ENCODE data around the gene FMO4.
"Not testable (repeated sequence)": the region's sequence is repeated elsewhere in the genome, so short reads cannot be mapped to it uniquely, and the experiment has no call there.

The FMO4 gene

DNA sequence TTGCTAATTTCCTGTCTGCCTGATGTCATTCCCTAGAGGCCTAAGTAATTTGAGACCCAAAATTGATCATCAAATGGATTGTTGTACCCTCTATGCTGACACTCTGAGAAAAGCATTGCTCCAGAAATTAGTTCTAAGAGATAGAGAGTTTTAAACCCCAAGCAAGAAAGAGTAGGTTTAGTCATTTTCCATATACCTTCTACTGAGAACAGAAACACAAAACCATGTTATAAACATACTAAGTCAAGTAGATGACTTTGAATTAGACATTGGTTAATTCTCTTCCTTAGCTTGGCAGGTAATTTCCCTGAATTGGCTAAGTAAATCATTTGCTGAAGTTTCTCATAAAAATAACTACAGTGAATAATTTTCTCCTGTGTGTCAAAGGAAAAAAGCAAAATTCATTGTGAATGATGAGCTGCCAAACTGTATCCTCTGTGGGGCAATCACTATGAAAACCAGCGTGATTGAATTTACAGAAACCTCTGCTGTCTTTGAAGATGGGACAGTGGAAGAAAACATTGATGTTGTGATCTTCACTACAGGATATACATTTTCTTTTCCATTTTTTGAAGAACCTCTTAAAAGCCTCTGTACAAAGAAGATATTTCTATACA lies 20.1 kb downstream of the FMO4 start:
- no peak for DNase-seq (ENCODE audit: low read depth)

DNA sequence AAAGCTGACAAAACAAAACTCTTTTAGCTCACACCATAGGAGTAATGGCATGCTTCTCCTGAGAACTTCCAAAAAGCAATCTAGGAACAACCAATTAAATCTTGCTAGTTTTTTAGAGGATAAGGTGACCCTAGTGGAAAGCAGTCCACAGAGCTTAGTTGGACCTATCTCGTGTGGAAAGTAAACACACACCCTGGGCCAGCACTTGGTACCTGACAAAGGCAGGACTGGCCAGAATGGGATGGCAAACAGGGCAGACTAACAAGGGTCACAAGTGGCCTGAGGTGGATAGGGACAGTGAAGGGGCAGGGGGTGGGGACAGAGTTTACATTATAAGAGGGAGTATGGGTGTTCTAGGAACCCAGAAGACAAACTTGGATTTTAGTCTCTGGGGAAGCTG lies 22.0 kb downstream of the FMO4 start:
- no peak for DNase-seq (ENCODE audit: low read depth)

DNA sequence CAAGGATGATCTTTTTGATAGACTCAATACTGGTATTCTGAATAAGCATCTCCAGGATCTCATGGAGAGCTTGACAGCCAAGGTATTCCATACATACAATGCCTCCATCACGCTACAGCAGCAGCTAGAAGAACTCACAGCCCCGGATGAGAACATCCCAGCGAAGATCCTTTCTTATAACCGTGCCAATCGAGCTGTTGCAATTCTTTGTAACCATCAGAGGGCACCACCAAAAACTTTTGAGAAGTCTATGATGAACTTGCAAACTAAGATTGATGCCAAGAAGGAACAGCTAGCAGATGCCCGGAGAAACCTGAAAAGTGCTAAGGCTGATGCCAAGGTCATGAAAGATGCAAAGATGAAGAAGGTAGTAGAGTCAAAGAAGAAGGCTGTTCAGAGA lies 25.4 kb downstream of the FMO4 start:
- DNase-seq (ENCODE audit: low read depth), result not testable (repeated sequence)

DNA sequence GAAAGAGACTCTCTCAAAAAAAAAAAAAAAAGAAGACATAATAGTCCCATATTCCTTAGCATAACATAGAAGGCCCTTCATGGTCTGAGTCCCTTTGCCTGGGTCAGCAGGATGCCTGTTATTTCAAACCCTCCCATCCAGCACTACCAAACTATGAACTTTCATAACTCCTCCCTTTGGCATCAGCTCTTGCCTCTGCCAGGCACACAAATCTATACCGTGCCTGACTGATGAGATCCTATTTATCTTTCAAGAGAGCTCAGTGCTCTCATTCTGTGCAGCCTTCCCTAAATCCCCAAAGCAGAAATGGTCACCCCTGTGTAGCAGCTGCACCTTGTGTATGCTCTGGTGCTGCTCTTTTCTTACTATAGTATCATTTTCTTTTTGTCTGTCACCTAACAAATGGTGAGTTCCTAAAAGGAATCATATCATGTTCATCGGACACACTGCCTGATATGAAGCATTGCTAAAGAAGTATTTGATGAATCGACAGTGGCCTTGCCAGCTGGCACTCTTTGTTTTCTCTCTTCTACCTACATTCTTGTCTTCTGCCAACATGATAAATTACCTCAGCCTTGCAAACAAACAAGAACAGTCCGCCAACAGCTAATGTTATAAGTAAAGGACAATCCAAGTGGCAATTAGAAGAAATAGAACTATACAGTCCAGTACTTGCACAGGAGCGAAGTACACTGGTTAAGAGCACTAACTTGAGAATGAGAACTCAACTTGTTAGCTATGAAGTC lies 29.9 kb downstream of the FMO4 start:
- no peak for DNase-seq (ENCODE audit: low read depth)

DNA sequence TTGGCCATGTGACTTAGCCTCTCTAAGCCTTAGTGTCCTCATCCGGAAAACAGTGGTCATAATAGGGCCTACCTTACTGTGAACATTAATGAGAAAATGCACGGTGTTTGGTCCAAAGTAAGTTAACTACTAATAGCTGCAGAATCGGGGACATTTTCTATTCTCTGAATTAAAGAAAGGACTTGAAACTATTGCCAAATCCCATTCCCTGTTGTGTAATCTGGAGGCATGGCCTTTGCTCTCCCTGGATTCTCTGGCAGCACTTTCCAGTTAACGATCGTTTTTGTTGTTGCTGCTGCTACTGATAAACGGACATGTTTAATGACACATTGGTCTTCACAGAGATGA lies 30.5 kb downstream of the FMO4 start:
- no peak for DNase-seq (ENCODE audit: low read depth)

DNA sequence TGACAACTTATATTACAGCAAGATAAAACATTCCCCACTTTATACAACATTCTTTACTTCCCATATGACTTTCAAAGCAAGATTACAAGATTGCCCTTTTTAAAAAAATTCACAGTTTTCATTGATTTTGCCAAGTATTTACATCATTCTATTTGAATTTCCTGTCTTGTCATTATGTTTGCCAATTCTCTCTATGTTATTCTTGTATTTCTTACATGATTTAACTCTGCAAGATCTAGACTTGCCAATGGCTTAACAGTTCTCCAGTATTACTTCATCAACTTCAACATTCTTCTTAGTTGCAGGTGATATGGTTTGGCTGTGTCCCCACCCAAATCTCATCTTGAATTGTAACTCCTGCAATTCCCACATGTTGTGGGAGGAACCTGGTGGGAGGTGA lies 31.6 kb downstream of the FMO4 start:
- DNase-seq (ENCODE audit: low read depth), result no peak

DNA sequence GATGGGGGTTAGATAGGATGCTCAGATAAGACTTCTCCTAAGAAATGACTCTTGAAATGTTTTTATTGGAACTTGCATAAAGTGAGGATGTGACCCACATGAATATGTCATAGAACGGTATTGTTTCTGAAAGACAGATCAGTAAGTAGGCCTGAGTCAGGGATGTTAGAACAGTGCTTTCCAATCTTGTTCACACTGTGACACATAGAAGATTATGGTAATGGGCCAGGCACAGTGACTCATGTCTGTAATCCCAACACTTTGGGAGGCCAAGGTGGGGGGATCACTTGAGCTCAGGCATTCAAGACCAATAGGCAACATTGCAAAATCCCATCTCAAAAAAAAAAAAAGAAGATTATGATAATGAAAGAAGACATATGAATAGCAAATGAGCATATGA lies 32.9 kb downstream of the FMO4 start:
- DNase-seq (ENCODE audit: low read depth), result no peak

DNA sequence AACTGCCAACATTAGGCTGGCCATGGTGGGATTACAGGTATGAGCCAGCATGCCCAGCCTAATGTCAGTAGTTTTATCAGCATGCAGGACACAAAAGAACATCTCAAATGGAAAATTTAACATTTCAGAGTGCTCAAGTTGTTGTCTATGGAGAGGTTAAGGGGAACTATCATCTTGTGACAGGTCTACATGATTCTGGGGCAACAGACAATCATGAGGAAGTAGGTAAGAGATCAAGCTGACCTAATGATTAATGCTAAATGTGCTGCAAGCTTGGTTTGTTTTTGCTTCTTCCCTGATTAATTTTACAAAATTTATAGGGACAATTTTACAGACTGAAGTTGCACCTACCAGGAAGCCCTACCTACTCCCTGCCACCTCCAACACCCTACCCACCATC lies 36.6 kb downstream of the FMO4 start:
- DNase-seq (ENCODE audit: low read depth), result no peak

DNA sequence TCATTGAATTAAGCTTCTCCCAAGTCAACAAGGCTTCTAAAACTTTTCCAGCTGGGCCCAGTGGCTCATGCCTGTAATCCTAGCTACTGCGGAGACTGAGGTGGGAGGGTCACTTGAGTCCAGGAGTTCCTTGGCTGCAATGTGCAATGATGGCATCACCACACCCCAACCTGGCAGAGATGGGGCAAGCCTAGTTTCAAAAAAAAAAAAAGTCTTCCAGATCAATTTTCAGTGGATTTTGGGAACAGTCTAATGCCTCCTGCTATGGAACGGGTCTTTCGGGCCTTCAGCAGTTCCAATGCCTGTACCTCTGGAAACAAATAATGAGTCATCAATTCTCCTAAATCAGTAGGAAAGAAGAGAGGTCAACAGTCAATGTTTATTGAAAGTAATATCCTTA lies 38.0 kb downstream of the FMO4 start:
- no peak for DNase-seq (ENCODE audit: low read depth)

DNA sequence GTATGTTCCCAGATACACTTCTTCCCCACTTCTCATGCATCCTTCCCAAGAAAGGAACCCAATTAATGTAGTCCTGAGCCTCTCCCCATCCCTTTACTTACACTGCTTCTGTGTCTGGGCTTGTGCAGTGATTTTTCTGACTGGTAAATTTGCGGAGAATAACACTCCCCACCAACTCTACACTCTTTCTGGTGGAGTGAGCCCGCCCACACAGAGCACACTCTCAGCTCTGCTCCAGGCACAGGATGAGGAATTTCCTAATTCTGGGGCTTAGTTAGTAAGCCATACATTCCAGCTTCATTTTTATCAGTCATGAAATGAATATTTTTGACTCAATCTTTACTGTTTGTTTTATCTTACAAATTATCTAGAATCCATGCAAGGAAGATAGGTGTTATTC lies 38.6 kb downstream of the FMO4 start:
- no peak for DNase-seq (ENCODE audit: low read depth)

DNA sequence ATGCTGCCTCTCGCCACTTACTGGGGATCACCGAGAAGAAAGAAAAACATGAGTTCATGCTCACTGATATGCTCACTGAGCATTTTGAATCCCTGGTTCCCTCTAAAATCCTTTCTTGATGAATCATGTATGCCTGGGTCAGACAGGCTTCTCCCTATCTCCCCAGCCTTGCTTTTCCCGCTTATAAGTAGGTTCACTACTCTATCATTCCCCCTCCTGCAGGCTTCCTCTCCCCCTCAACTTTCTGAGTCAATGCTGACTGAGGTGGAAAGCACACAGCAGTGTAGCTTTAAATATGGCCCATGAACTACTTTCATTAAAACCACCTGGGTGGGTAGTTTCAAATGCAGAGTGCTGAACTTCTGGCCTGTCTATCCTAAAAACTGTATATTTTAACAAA lies 41.7 kb downstream of the FMO4 start:
- DNase-seq (ENCODE audit: low read depth), result no peak

DNA sequence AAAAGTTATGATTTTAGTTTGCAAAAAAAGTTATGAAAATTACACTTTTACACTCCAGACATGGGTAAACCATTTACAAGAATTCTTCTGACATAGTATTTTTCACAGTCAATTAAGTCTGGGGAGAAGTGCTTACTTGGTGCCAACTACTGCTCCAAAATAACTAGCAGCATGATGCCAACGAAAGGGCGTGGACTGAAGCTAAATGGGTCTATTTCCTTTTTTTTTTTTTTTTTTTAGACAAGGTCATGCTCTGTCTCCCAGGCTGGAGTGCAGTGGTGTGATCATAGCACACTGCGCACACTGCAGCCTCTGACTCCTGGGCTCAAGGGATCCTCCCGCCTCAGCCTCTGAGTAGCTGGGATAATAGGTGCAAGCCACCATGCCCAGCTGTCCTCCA lies 43.2 kb downstream of the FMO4 start:
- no peak for DNase-seq (ENCODE audit: low read depth)

DNA sequence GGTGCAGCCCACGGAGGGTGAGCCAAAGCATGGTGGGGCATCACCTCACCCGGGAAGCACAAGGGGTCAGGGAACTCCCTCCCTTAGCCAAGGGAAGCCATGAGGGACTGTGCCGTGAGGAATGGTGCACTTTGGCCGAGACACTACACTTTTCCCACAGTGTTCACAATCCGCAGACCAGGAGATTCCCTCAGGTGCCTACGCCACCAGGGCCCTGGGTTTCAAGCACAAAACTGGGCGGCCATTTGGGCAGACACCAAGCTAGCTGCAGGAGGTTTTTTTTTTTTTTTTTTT lies 45.3 kb downstream of the FMO4 start:
- not testable (repeated sequence) for DNase-seq (ENCODE audit: low read depth)

DNA sequence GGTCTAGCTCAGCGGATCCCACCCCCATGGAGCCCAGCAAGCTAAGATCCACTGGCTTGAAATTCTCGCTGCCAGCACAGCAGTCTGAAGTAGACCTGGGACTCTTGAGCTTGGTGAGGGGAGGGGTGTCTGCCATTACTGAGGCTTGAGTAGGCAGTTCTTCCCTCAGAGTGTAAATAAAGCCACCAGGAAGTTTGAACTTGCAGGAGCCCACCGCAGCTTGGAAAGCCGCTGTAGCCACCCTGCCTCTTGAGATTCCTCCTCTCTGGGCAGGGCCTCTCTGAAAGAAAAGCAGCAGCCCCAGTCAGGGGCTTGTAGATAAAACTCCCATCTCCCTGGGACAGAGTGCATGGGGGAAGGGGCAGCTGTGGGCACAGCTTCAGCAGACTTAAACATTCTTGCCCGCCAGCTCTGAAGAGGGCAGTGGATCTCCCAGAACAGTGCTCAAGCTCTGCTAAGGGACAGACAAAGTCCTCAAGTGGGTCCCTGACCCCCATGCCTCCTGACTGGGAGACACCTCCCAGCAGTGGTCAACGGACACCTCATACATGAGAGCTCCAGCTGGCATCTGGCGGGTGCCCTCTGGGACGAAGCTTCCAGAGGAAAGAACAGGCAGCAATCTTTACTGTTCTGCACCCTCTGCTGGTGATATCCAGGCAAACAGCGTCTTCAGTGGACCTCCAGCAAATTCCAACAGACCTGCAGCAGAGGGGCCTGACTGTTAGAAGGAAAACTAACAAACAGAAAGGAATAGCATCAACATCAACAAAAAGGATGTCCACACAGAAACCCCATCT lies 45.9 kb downstream of the FMO4 start:
- not testable (repeated sequence) for DNase-seq (ENCODE audit: low read depth)

DNA sequence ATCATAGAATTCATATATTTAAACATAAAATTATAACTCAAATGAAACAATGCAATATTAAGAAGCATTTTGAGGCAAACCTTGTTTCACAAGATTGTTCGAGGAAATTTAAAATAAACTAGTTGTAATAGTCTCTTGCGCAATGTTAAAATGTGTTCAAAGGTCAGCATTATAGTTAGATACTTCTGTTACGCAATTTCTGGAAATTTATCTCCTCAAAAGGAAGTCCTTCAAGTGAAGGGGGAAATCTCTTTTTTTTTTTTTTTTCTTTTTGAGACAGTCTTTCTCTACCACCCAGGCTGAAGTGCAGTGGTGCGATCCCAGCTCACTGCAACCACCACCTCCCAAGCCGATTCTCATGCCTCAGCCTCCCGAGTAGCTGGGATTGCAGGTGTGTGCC lies 52.1 kb downstream of the FMO4 start:
- no peak for DNase-seq (ENCODE audit: low read depth)

DNA sequence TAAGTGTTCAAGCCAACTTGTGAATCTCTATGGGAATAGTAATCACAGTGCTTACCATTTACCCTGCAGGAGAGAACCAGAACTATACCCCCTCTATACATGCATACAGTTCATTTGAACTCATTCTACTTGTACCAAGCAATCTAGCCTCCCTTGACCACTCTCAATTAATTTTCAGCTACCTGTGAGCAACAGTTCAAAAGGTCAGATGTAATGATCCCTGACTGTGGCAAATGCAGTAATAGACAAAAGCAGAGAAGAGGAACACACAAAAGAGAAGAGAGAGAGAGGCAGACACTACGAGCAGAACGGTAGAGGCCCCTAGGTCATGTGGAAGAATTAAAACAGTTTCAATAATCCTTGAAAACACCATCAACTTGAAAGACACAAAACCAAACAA lies 52.8 kb downstream of the FMO4 start:
- no peak for DNase-seq (ENCODE audit: low read depth)

DNA sequence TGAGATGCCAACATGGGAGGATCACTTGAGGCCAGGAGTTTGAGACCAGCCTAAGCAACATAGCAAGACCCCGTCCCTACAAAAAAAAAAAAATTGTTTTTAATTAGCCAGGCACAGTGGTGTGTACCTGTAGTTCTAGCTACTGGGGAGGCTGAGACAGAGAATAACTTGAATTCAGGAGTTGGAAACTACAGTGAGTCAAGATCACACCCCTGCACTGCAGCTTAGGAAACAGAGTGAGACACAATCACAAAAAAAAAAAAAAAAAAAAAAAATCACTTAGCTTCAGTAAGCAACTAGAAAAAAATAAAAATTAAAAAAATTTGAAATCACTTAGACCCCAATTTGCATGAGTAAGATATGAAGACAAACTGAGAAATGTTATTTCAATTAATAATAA lies 53.5 kb downstream of the FMO4 start:
- no peak for DNase-seq (ENCODE audit: low read depth)

DNA sequence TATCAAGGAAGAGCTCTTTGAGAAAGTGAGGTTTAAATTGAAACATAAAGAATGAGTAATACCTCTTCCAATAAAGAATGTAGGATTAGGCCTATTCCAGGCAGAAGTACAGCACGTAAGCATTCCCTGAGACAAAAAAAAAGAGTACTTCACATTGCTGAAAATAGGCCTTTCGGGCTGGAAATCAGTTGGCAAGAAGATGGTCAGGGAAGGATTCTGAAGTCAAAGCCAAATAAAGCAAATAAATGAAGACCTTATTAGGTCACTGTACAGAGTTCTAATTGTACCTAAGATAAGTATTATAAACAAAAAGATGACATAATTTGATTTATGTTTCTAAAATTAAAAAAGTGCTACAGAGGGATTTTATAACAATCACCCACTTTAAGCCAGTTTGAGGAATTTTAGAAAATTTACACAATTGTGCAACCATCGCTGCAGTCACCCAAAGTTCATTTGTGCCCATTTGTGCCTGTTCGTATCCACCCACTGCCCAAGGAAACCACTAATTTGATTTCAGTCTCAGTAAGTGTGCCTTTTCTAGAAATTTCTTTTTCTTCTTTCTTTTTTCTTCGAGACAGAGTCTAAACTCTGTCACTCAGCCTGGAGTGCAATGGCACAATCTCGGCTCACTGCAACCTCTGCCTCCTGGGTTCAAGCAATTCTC lies 58.6 kb downstream of the FMO4 start:
- no peak for DNase-seq (ENCODE audit: low read depth)

DNA sequence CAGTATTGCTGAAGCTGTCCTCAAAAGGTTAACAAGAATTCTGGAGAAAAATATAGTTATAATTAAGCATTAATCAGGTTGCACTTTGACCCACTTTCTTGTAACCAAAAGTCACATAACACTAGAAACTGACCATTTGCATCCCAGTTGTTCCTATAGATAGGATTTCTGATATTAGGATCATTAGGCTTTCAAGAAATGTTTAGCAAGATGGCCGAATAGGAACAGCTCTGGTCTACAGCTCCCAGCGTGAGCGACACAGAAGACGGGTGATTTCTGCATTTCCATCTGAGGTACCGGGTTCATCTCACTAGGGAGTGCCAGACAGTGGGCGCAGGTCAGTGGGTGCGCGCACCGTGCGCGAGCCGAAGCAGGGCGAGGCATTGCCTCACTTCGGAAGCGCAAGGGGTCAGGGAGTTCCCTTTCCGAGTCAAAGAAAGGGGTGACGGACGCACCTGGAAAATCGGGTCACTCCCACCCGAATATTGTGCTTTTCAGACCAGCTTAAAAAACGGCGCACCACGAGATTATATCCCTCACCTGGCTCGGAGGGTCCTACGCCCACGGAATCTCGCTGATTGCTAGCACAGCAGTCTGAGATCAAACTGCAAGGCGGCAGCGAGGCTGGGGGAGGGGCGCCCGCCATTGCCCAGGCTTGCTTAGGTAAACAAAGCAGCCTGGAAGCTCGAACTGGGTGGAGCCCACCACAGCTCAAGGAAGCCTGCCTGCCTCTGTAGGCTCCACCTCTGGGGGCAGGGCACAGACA lies 59.6 kb downstream of the FMO4 start:
- DNase-seq (ENCODE audit: low read depth), result not testable (repeated sequence)

DNA sequence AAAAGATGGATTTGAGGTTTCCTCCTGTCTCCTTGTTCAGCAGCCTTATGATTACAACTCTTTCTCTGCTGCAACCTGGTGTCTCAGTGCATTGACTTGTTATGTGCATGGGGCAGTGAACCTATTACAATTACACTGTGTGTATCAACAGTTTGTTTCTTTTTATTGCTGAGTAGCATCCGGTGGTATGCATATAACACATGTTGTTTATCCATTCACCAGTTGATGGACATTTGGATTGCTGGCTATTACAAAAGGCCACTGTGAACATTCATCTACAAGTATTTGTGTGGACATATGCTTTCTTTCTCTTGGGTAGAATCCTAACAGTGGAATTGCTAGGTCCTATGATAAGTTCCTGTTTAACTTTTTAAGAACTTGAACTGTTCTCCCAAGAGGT lies 65.9 kb downstream of the FMO4 start:
- no peak for DNase-seq (ENCODE audit: low read depth)

DNA sequence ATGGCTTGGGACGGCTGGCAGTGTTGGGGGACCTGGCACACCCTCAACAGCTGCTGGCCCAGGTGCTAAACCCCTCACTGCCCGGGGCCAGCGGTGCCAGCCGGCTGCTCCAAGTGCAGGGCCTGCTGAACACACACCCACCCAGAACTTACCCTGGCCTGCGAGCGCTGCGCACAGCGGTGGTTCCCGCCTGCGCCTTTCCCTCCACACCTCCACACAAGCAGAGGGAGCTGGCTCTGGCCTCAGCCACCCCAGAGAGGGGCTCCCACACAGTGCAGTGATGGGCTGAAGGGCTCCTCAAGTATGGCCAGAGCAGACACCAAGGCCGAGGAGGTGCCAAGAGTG lies 67.9 kb downstream of the FMO4 start:
- no peak for DNase-seq (ENCODE audit: low read depth)

DNA sequence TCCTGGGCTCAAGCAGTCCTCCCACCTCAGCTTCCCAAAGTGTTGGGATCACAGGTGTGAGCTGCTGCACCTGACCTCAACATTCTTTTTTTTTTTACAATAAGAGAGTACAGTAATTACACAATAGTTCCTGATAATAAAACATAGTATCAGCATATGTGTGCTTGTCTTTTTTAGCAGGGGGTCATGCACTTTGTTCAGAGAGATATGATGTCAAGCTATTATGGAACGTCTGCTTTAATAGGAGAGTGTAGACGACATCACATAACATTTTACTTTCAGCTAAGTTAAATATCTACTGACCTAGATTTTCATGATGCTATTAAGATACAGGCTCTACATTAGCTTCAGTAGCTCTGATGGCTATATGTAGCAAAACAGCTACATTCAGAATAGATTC lies 70.5 kb downstream of the FMO4 start:
- DNase-seq (ENCODE audit: low read depth), result no peak

Data from non-pigmented ciliary epithelial cell (primary cell).